ENCODE data around the gene NFE2L2. TPM values are rescaled to one million over a fixed set of nuclear protein-coding genes. Genes with fewer than 3 reads are reported as not detected.

Gene NFE2L2
- total RNA-seq, 2 donors from 2014 or later, result 44.7 to 82.2 TPM

DNA sequence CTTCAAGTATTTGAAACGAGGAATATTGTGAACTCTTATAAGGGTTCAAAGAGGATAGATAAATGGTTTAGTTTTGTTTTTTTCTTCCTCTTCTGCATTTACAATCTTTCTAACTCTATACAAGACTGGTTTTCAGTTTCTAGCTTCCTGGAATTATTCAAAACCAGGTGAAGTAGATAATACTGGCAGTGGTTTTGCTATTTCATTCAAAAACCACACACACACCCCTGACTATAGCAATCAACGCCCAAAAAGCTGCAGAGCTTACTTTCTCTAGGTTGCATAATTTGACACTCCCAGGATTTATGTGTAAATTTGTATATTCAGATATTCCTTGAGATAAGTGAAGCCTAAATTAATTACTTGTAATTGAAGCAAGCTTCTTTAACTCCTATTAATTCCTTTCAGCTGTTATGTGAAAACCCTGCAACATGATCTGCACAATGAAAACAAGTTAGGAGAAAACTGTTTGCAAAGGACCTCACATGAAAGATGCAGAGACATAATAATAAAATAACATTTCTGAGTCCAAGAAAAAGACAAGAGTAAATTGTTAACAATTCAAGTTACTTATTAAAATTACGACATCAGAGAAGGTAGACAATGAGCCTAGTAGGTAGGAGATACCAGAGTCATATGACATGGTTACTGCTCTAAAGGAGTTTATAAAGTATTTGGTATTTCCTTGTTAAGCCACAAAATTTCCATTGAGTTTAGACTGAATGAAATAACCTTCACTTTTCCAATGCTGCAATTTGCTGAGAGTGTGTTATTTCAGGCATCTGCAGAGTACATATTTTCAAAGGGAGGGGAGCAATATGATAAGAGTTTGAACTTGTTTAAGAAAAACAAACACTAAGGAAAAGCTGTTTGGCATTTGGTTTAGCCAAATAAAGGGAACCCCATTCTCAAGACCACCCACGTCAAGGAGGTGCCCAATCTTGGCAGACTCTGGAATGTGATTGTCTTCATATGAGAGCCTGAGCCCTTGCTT is 1.6 kb upstream of the NFE2L2 start:
- DNase-seq (ENCODE audit: low spot score in 2 of 2) (no peak), ATAC-seq (no peak)

GRCh38 chr2:177264209-177264692 is 276 bp downstream of the NFE2L2 start:
- peak in 1 of 2 donors; percentile 29 for ATAC-seq
- Mint-ChIP-seq H3K36me3 (peaks cover 14 to 34% of the 10 kb centered on the region in 2 donors), H3K27ac (peak overlapping the region in 1 of 2 donors; percentile 99), H3K9me3 (no peaks in the 10 kb centered on the region)
- DNase-seq (ENCODE audit: low spot score in 2 of 2), result no peak

More for the DNA sequence above, 1.6 kb upstream of the NFE2L2 start:
- H3K9me3 Mint-ChIP-seq, result no peaks in the 10 kb centered on the region
- peaks cover 14 to 24% of the 10 kb centered on the region in 2 donors for H3K36me3 Mint-ChIP-seq
- H3K27ac Mint-ChIP-seq, result peak overlapping the region; percentile 97 to 99

DNA sequence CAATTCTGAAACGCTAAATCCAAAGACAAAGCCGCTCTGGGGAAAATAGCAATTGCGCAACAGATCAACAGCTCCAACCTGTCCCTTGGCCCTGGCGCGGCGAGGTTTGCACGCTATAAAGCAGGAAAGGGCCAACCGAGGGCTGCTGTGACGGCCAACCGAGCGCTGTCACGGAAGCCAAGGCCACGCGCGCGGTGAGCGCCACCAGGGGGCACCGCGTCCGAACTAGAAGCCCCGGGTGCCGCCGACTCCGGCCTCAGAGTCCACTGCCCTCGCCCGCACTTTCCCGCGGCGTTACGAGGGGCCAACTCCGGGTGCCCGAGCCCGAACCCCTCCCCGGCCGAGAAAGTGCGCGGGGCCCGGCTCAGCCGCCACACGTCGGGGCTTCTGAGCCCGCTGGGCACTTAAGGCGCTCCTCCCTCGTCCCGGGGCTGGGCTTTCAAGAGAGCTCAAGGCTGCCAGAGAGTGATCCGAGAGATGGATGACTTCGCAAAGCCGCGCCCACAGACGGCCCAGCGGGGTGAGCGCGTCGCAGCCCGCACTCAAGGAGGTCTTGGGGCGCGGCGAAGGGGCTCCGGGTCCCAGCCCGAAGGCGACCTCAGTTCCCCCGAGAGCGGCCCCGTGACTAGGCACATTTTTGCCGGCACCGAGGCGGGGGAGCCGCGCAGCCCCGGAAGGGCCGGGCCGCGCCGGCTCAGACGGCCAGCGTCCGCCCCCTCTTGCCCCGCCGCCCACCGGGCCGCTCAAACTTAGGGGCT is 897 bp downstream of the NFE2L2 start:
- ATAC-seq (peak; percentile 71 to 72), DNase-seq (ENCODE audit: low spot score in 2 of 2) (peak; percentile 92 to 95)
- peaks cover 14 to 38% of the 10 kb centered on the region in 2 donors for H3K36me3 Mint-ChIP-seq
- peak overlapping the region; percentile 99 for H3K27ac Mint-ChIP-seq
- no peaks in the 10 kb centered on the region for H3K9me3 Mint-ChIP-seq

DNA sequence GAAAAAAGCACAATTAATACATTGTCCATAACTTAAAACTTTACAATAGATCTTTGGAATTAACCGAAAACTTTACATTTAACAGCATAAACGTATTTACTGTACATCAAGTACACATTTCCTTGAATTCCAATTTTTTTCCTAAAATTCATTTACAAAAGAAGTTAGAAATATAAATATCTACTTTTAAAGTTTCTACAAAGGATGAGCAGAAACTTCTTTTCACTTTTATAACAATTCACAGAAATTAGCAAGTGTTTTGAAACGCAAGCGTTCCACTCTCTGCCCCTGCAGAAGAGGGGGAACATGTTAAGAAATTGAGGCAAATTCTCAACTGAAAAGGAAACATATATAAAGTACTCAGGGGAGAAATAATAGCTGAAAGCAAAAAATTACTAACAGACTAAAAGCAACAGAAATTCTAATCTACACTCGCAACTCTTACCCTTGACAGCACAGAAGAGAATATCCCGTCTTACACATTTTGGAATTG is 1.5 kb downstream of the NFE2L2 start:
- H3K36me3 Mint-ChIP-seq, result peaks cover 14 to 44% of the 10 kb centered on the region in 2 donors
- H3K27ac Mint-ChIP-seq, result peak overlapping the region; percentile 99
- no peak for DNase-seq (ENCODE audit: low spot score in 2 of 2)
- peaks cover 0 to 6% of the 10 kb centered on the region in 2 donors for H3K9me3 Mint-ChIP-seq
- no peak for ATAC-seq

GRCh38 chr2:177262092-177262491 is 2.4 kb downstream of the NFE2L2 start:
- peaks cover 0 to 6% of the 10 kb centered on the region in 2 donors for H3K9me3 Mint-ChIP-seq
- DNase-seq (ENCODE audit: low spot score in 2 of 2) (no peak), ATAC-seq (no peak)
- H3K27ac Mint-ChIP-seq, result peak overlapping the region; percentile 99
- peaks cover 14 to 40% of the 10 kb centered on the region in 2 donors for H3K36me3 Mint-ChIP-seq

DNA sequence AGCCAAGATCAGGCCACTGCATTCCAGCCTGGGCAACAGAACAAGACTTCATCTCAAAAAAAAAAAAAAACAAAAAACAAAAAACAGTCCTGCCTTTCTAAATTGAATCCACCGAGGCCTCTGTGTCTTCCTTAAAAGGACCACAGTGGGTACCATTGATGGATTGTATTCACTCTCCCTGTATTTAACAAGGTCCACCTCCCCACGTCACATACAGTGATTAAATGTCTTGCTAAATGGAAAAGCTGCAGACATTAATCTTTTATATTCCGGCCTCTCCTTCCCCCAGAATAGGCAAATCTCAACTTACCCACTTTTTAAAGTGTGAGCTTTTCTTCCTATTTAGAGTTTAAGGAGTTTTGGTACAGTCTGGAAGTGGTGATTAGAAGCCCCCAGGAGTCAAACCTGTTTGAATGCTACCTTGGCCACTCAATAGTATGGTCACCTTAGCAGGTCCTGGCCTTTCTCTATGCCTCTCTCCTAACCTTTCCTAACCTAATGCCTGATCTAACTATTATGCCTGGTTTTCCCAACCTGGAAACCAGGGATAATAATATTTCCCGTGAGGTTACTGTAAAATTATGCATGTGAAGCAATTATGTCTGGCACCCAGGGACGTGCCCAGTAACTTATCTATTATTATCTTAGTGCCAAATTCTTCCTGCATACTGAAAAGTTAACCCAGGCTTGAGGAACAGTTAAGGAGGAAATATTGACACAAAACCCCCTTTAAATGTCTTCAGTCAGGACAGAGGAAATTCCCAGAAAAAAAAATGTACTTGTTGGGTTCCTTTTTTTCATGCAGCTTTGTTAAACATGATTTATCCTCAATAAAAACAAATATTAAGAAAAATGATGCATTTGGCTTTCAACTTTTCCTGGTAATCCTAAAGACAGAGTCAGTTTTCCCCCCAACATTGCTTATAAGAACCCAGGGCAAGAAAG is 3.1 kb downstream of the NFE2L2 start:
- peaks cover 0 to 6% of the 10 kb centered on the region in 2 donors for H3K9me3 Mint-ChIP-seq
- peaks cover 14 to 40% of the 10 kb centered on the region in 2 donors for H3K36me3 Mint-ChIP-seq
- ATAC-seq (no peak), DNase-seq (ENCODE audit: low spot score in 2 of 2) (no peak)
- H3K27ac Mint-ChIP-seq, result peak overlapping the region; percentile 99

DNA sequence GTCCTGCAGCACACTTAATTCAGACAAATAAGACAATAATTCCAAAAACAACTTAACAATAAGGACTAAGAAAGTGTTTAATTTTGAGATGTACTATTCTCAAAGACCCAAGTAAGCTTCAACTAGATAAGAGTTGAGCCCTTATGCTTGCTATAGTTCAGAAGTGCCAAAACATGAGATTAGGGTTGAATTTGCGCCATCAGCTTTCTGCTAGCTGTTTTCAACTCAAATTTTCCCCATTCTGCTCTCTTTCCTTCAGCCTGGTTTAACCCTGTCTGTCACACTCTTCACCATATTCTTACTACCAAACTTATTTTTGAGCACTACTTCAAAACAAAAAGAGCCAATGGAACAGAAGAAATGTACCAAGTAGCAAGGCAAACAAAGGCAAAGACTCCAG is 4.1 kb downstream of the NFE2L2 start:
- peaks cover 14 to 40% of the 10 kb centered on the region in 2 donors for H3K36me3 Mint-ChIP-seq
- peaks cover 0 to 6% of the 10 kb centered on the region in 2 donors for H3K9me3 Mint-ChIP-seq
- peak overlapping the region; percentile 59 to 66 for H3K27ac Mint-ChIP-seq
- DNase-seq (ENCODE audit: low spot score in 2 of 2) (no peak), ATAC-seq (no peak)

DNA sequence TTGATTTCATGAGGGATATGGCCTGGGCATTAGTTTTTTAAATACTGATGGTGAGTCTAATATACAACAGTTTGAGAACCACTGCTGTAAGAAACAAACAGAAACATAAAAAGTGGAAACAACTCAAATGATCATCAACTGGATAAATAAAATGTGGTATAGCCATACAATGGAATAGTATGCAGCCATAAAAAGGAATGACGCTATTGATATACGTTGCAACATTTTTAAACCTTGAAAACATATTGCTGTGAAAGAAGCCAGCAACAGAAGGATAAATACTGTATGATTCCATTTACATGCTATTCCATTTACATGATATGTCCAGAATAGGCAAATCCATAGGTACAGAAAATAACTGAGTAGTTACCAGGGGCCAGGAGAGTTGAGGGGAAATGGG is 6.5 kb downstream of the NFE2L2 start:
- Mint-ChIP-seq H3K9me3 (peaks cover 0 to 9% of the 10 kb centered on the region in 2 donors), H3K27ac (no peak overlapping the region), H3K36me3 (peaks cover 12 to 44% of the 10 kb centered on the region in 2 donors)
- ATAC-seq (no peak), DNase-seq (ENCODE audit: low spot score in 2 of 2) (no peak)

- DNase-seq (ENCODE audit: low spot score in 2 of 2), result no peak
- Mint-ChIP-seq H3K27ac (peak overlapping the region; percentile 38 to 68), H3K36me3 (peaks cover 11 to 45% of the 10 kb centered on the region in 2 donors), H3K9me3 (peaks cover 0 to 12% of the 10 kb centered on the region in 2 donors)
- no peak for ATAC-seq
These were observed 7.1 kb downstream of the NFE2L2 start for GRCh38 chr2:177257471-177257870.

- Mint-ChIP-seq H3K9me3 (peaks cover 0 to 12% of the 10 kb centered on the region in 2 donors), H3K27ac (peak overlapping the region; percentile 38 to 68), H3K36me3 (peaks cover 8 to 45% of the 10 kb centered on the region in 2 donors)
- ATAC-seq (peak in 1 of 2 donors; percentile 46), DNase-seq (ENCODE audit: low spot score in 2 of 2) (no peak)
These were observed 7.8 kb downstream of the NFE2L2 start for GRCh38 chr2:177256695-177257094.

DNA sequence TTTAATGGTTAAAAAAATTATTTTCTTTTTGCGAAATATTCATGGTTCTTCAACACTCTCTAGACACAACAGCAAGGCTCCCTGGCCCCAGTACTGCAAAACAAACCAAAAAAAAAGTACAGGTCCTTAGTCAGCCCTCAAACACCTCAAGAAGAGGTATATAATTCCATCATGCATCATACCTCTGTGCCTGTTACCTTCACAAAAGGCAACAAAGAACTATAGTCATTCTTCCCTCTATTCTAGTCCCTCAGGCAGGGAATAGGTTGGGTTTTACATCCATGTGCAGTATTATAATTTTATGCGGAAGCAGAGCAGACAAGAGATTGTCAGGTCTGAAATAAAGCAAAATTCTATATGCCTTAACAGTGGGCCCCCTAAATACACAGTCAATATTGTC is 8.5 kb downstream of the NFE2L2 start:
- peaks cover 13 to 52% of the 10 kb centered on the region in 2 donors for H3K36me3 Mint-ChIP-seq
- H3K9me3 Mint-ChIP-seq, result peaks cover 0 to 15% of the 10 kb centered on the region in 2 donors
- DNase-seq (ENCODE audit: low spot score in 2 of 2) (no peak), ATAC-seq (no peak)
- peak overlapping the region in 1 of 2 donors; percentile 36 for H3K27ac Mint-ChIP-seq

- peaks cover 0 to 15% of the 10 kb centered on the region in 2 donors for H3K9me3 Mint-ChIP-seq
- peaks cover 13 to 53% of the 10 kb centered on the region in 2 donors for H3K36me3 Mint-ChIP-seq
- ATAC-seq (no peak), DNase-seq (ENCODE audit: low spot score in 2 of 2) (no peak)
- peak overlapping the region in 1 of 2 donors; percentile 26 for H3K27ac Mint-ChIP-seq
These were observed 9.3 kb downstream of the NFE2L2 start for GRCh38 chr2:177255227-177255601.

DNA sequence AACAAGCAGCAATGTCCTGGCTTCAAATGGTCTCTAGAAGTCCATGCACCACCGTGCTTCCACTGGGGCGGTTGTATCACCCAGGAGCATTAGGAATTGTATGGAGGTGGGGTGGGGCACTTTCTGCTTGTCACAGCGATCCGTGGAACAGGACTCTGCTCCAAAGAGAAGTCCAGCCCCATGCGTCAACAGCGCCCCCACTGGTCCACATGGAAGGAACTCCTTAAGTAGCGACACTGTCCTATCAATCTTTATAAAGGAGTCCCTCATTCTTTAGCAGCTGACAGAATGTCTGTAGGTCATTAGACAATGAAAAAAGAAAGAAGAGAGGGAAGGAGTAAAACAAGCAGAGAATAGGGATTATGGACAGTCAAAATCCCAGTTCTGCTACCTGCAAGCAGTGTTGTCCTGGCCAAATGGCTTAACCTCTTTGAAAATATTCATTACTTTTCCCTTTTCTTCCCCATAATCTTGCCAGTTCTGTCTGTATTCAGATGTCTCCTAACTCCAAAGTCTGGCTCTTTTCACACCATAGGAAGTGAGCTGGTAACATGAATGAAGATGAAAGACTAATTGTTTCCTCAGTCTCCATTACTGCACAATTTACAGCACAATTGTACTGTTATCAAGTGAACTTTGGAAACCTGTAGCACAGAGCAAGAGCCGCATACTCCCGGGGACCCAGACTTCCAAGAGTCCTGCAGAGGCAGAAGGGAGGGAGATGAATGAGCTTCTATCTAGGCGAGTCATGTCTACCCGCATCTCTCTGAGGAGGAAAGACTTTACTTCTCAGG is 9.9 kb downstream of the NFE2L2 start:
- peak overlapping the region in 1 of 2 donors; percentile 26 for H3K27ac Mint-ChIP-seq
- peaks cover 13 to 49% of the 10 kb centered on the region in 2 donors for H3K36me3 Mint-ChIP-seq
- DNase-seq (ENCODE audit: low spot score in 2 of 2) (no peak), ATAC-seq (no peak)
- peaks cover 0 to 15% of the 10 kb centered on the region in 2 donors for H3K9me3 Mint-ChIP-seq

- DNase-seq (ENCODE audit: low spot score in 2 of 2) (no peak), ATAC-seq (no peak)
- H3K27ac Mint-ChIP-seq, result peak overlapping the region in 1 of 2 donors; percentile 74
- H3K9me3 Mint-ChIP-seq, result peaks cover 0 to 15% of the 10 kb centered on the region in 2 donors
- peaks cover 13 to 46% of the 10 kb centered on the region in 2 donors for H3K36me3 Mint-ChIP-seq
These were observed 10.8 kb downstream of the NFE2L2 start for GRCh38 chr2:177253704-177254103.
